ENCODE results near the gene NOTCH2.

Gene NOTCH2

GRCh38 chr1:119971710-119972570 is 97.5 kb downstream of the NOTCH2 start:
- no peak for DNase-seq

GRCh38 chr1:119968601-119969000 is 100.9 kb downstream of the NOTCH2 start:
- DNase-seq: no peak

GRCh38 chr1:119968068-119968492 is 101.4 kb downstream of the NOTCH2 start:
- DNase-seq: peak; percentile 13

GRCh38 chr1:119966681-119967080 is 102.8 kb downstream of the NOTCH2 start:
- DNase-seq: no peak

GRCh38 chr1:119966020-119966419 is 103.4 kb downstream of the NOTCH2 start:
- no peak for DNase-seq

- no peak for DNase-seq
These were observed 104.6 kb downstream of the NOTCH2 start for GRCh38 chr1:119964673-119965363.

GRCh38 chr1:119962296-119962968 is 107.0 kb downstream of the NOTCH2 start:
- no peak for DNase-seq

GRCh38 chr1:119960501-119960900 is 109.0 kb downstream of the NOTCH2 start:
- DNase-seq: no peak

- no peak for DNase-seq
These were observed 109.9 kb downstream of the NOTCH2 start for GRCh38 chr1:119959268-119960220.

- no peak for DNase-seq
These were observed 111.2 kb downstream of the NOTCH2 start for GRCh38 chr1:119958223-119958622.

- no peak for DNase-seq
These were observed 113.2 kb downstream of the NOTCH2 start for GRCh38 chr1:119956306-119956705.

- no peak for DNase-seq
These were observed 114.7 kb downstream of the NOTCH2 start for GRCh38 chr1:119954476-119955422.

- DNase-seq: no peak
These were observed 116.0 kb downstream of the NOTCH2 start for GRCh38 chr1:119953266-119953998.

- no peak for DNase-seq
These were observed 117.0 kb downstream of the NOTCH2 start for GRCh38 chr1:119952496-119952895.

- peak; percentile 77 for DNase-seq
These were observed 120.9 kb downstream of the NOTCH2 start for GRCh38 chr1:119948342-119949214.

GRCh38 chr1:119947468-119947867 is 122.0 kb downstream of the NOTCH2 start:
- DNase-seq: no peak

GRCh38 chr1:119946724-119947123 is 122.7 kb downstream of the NOTCH2 start:
- no peak for DNase-seq

GRCh38 chr1:119943216-119943615 is 126.2 kb downstream of the NOTCH2 start:
- DNase-seq: no peak

- no peak for DNase-seq
These were observed 128.1 kb downstream of the NOTCH2 start for GRCh38 chr1:119941392-119941791.

Measured in COR-L47 (cell line).